Natural killer cell (primary cell): ENCODE data around the gene EYS. TPM values are rescaled to one million over a fixed set of nuclear protein-coding genes. Genes with fewer than 3 reads are reported as not detected.

Source experiments
- ATAC-seq, 3 donors: fragments of 150-1000 bp in 2 of 3; fragments of 200-7000 bp in 1 of 3; cut with Tn5 transposase; 1 replicate in 1 of 3; 2 replicates in 2 of 3; pipeline ENCODE4 v1.10.0; 2021; ENCODE audit warnings: mild to moderate bottlenecking in 2 of 3, moderate library complexity in 2 of 3
- DNase-seq, 2 donors: peaks; one replicate each; pipeline versions ENCODE4 v3.0.0 to v3.0.0-alpha.2; 2013 to 2021; ENCODE audit warnings: mixed read lengths in 1 of 2
- H3K27ac ChIP-seq: one replicate; pipeline ENCODE4 v1.5.1; 2013; ENCODE audit warnings: mild to moderate bottlenecking, low read length
- H3K27me3 ChIP-seq: one replicate; pipeline ENCODE4 v1.6.1; 2013; ENCODE audit warnings: low read length; ENCODE audit not compliant: control insufficient read depth, insufficient read depth
- H3K36me3 ChIP-seq: one replicate; pipeline ENCODE4 v1.6.1; 2013; ENCODE audit warnings: low read length; ENCODE audit not compliant: control insufficient read depth, insufficient read depth
- H3K4me1 ChIP-seq: one replicate; pipeline ENCODE4 v1.6.1; 2013; ENCODE audit warnings: low read length; ENCODE audit not compliant: control insufficient read depth, insufficient read depth
- H3K4me3 ChIP-seq: one replicate; pipeline ENCODE4 v1.5.1; 2013; ENCODE audit warnings: low read length
- H3K9me3 ChIP-seq: one replicate; pipeline ENCODE4 v1.6.1; 2013; ENCODE audit warnings: low read length; ENCODE audit not compliant: control insufficient read depth, insufficient read depth
- H3K27ac Mint-ChIP-seq, 2 donors: one replicate each; pipeline ENCODE4 v1.8.0; 2022; ENCODE audit warnings: mild to moderate bottlenecking in 2 of 2, mixed read lengths in 2 of 2, moderate library complexity in 1 of 2
- H3K27me3 Mint-ChIP-seq, 2 donors: one replicate each; pipeline ENCODE4 v1.8.0; 2022; ENCODE audit warnings: low read depth in 2 of 2, mixed read lengths in 2 of 2
- H3K36me3 Mint-ChIP-seq: one replicate; pipeline ENCODE4 v1.8.0; 2022; ENCODE audit warnings: mixed read lengths
- H3K4me1 Mint-ChIP-seq, 2 donors: one replicate each; pipeline ENCODE4 v1.8.0; 2022; ENCODE audit warnings: mixed read lengths in 2 of 2
- H3K4me3 Mint-ChIP-seq: one replicate; pipeline ENCODE4 v1.8.0; 2022; ENCODE audit warnings: mild to moderate bottlenecking, moderate library complexity, mixed read lengths
- H3K9me3 Mint-ChIP-seq, 2 donors: one replicate each; pipeline ENCODE4 v1.8.0; 2022; ENCODE audit warnings: mixed read lengths in 2 of 2
- WGBS: methylation state at CpG from one replicate; pipeline ENCODE4 v1.1.7; 2013; ENCODE audit warnings: missing lambda C conversion rate; ENCODE audit not compliant: insufficient coverage; 5-methylcytosine and 5-hydroxymethylcytosine counted together
- intact Hi-C: fragments of 100-400 bp; cut with micrococcal nuclease; formaldehyde crosslinking; loops from one replicate; pipeline ENCODE4 v1.14.2; 2022
- total RNA-seq, 4 donors: library from RNA; stranded (reverse); fragments of 120-200 nt in 1 of 4; gene quantifications; one replicate each; pipeline versions ENCODE4 v1.2.3 to v1.2.4, GENCODE V29; 2013 to 2022
- TF ChIP-seq, protein P1 (sequence below): fragments of 200-600 bp; IDR thresholded peaks from one replicate; pipeline ENCODE4 v1.8.0; 2022; ENCODE audit warnings: antibody characterized with exemption

EYS gene
- total RNA-seq, 3 donors from 2014 or later (not counting 1 experiment from before 2014, with no cell fraction given): 0.55 TPM; not detected in 2

DNA sequence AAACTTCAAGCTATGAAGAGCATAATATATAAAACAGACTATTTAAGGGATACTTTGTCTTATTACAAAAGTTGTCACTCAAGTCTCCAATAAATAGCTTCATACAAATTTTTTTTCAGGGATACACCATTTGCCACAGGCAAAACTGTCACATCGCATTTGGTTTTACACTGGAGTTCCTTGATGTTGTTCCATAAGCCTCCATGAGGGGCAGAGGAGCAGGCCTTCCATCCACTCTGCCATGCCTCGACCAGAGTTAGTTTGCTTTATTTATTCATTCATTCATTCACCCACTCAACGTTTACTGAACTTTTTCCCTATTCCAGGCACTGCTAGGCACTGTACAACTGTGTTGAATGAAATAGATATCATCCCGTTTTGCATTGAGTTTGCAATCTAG is 1824.8 kb downstream of the EYS start:
- intact Hi-C loops: no loop called here
- Mint-ChIP-seq H3K4me3 (no peak overlapping the region), H3K27ac (no peak overlapping the region), H3K4me1 (no peaks in the 10 kb centered on the region), H3K9me3 (peaks cover 12% of the 10 kb centered on the region in 2 donors), H3K27me3 (no peaks in the 10 kb centered on the region), H3K36me3 (no peaks in the 10 kb centered on the region)
- WGBS: 73% methylated on average over 2 of the region's 4 CpGs
- Histone ChIP-seq H3K9me3 (peaks cover 8% of the 10 kb centered on the region), H3K27ac (no peak overlapping the region), H3K4me3 (no peak overlapping the region), H3K4me1 (no peaks in the 10 kb centered on the region), H3K36me3 (no peaks in the 10 kb centered on the region), H3K27me3 (no peaks in the 10 kb centered on the region)
- TF ChIP-seq, protein P1, sequence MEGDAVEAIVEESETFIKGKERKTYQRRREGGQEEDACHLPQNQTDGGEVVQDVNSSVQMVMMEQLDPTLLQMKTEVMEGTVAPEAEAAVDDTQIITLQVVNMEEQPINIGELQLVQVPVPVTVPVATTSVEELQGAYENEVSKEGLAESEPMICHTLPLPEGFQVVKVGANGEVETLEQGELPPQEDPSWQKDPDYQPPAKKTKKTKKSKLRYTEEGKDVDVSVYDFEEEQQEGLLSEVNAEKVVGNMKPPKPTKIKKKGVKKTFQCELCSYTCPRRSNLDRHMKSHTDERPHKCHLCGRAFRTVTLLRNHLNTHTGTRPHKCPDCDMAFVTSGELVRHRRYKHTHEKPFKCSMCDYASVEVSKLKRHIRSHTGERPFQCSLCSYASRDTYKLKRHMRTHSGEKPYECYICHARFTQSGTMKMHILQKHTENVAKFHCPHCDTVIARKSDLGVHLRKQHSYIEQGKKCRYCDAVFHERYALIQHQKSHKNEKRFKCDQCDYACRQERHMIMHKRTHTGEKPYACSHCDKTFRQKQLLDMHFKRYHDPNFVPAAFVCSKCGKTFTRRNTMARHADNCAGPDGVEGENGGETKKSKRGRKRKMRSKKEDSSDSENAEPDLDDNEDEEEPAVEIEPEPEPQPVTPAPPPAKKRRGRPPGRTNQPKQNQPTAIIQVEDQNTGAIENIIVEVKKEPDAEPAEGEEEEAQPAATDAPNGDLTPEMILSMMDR: no peak
- DNase-seq (no peak), ATAC-seq (no peak)

DNA sequence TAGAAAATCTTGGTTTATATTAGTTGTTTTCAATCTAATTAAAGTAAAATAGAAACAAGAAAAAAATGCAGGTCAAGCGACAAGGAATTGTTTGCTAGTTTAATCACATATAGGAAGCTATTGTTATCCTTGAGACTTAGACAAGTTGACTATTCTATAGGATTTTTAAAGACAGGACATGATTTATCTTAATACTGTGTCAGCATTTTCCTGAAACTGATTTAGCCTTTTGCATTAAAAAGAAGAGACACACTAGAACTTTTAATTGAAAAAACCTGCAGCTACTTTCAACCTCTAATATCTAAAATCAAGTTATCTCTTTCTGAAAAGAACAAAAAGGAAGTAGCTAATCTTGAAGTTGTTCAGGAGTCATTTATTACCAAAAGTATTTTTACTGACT is 1825.2 kb downstream of the EYS start:
- Histone ChIP-seq H3K36me3 (no peaks in the 10 kb centered on the region), H3K27ac (no peak overlapping the region), H3K27me3 (no peaks in the 10 kb centered on the region), H3K4me1 (no peaks in the 10 kb centered on the region), H3K4me3 (no peak overlapping the region), H3K9me3 (peaks cover 8% of the 10 kb centered on the region)
- no peaks in the 10 kb centered on the region for H3K4me1 Mint-ChIP-seq
- intact Hi-C loops: no loop called here
- no peaks in the 10 kb centered on the region for H3K36me3 Mint-ChIP-seq
- no peak for DNase-seq
- ATAC-seq: no peak
- H3K27ac Mint-ChIP-seq: no peak overlapping the region
- H3K27me3 Mint-ChIP-seq: no peaks in the 10 kb centered on the region
- 100% methylated on average over 1 of the region's 1 CpG for WGBS
- no peak overlapping the region for H3K4me3 Mint-ChIP-seq
- peaks cover 12% of the 10 kb centered on the region in 2 donors for H3K9me3 Mint-ChIP-seq
- TF ChIP-seq, protein P1: no peak

- no peaks in the 10 kb centered on the region for H3K36me3 Mint-ChIP-seq
- Histone ChIP-seq H3K9me3 (no peaks in the 10 kb centered on the region), H3K36me3 (no peaks in the 10 kb centered on the region), H3K4me1 (no peaks in the 10 kb centered on the region), H3K27me3 (no peaks in the 10 kb centered on the region), H3K4me3 (no peak overlapping the region), H3K27ac (no peak overlapping the region)
- peaks cover 3 to 6% of the 10 kb centered on the region in 2 donors for H3K9me3 Mint-ChIP-seq
- H3K4me3 Mint-ChIP-seq: no peak overlapping the region
- intact Hi-C loops: no loop called here
- ATAC-seq (peak in 1 of 3 donors; percentile 30), DNase-seq (no peak)
- WGBS: 100% methylated on average over 3 of the region's 4 CpGs
- no peaks in the 10 kb centered on the region for H3K4me1 Mint-ChIP-seq
- TF ChIP-seq, protein P1: no peak
- H3K27ac Mint-ChIP-seq: no peak overlapping the region
- no peaks in the 10 kb centered on the region for H3K27me3 Mint-ChIP-seq
Measured at GRCh38 chr6:63872233-63872632, 1834.8 kb downstream of the EYS start.

DNA sequence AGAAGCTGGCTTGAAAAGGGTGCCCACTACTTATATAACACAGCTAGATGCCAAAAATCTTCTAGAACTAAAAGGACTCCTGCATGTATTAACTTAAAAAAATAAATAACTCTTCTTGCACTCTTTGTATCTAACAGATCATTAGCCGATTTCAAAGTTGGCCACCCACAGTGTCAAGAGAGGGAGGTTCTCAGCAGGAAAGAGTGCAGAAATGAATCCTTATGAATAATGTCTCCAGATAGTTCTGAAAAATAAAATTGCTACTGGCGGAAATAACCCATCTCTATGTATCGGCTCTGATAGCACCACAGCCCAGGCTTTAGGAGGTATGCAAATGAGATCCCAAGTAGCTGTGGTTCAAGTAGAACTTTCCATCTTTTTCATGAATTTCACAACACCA is 1838.7 kb downstream of the EYS start:
- Mint-ChIP-seq H3K4me1 (no peaks in the 10 kb centered on the region), H3K4me3 (no peak overlapping the region), H3K9me3 (peaks cover 0 to 8% of the 10 kb centered on the region in 2 donors), H3K27ac (no peak overlapping the region), H3K27me3 (no peaks in the 10 kb centered on the region), H3K36me3 (no peaks in the 10 kb centered on the region)
- no peak overlapping the region for H3K4me3 ChIP-seq
- TF ChIP-seq, protein P1: no peak
- H3K36me3 ChIP-seq: no peaks in the 10 kb centered on the region
- no peaks in the 10 kb centered on the region for H3K4me1 ChIP-seq
- no peaks in the 10 kb centered on the region for H3K9me3 ChIP-seq
- H3K27ac ChIP-seq: no peak overlapping the region
- DNase-seq (no peak), ATAC-seq (no peak)
- WGBS: 76% methylated on average over 2 of the region's 3 CpGs
- intact Hi-C loops: no loop called here
- no peaks in the 10 kb centered on the region for H3K27me3 ChIP-seq
